DOHH2 (cell line): ENCODE results near the gene SRP68.

Experiments used
- H3F3A ChIP-seq: fragments of 200-600 bp; sonication (generic), shearing (Covaris generic); 2 replicates; pipeline ENCODE4 v1.6.0; 2016; ENCODE audit warnings: antibody characterized with exemption, mild to moderate bottlenecking; ENCODE audit not compliant: control insufficient read depth, insufficient read depth
- H3K27ac ChIP-seq: fragments of 200-600 bp; sonication (generic); 2 replicates; pipeline ENCODE4 v1.5.1; 2014; ENCODE audit warnings: low read depth, mild to moderate bottlenecking, low read length, moderate library complexity
- H3K27me3 ChIP-seq: fragments of 200-600 bp; sonication (generic); 2 replicates; pipeline ENCODE4 v1.6.1; 2014; ENCODE audit warnings: mild to moderate bottlenecking, low read length, mixed read lengths; ENCODE audit not compliant: control insufficient read depth
- H3K36me3 ChIP-seq: fragments of 200-600 bp; sonication (generic); 2 replicates; pipeline ENCODE4 v1.6.1; 2014; ENCODE audit warnings: mild to moderate bottlenecking, low read length, moderate library complexity, mixed read lengths; ENCODE audit not compliant: control insufficient read depth
- H3K4me1 ChIP-seq: fragments of 200-600 bp; sonication (generic); 2 replicates; pipeline ENCODE4 v1.6.1; 2014; ENCODE audit warnings: mild to moderate bottlenecking, low read length, mixed read lengths; ENCODE audit not compliant: control insufficient read depth
- H3K4me2 ChIP-seq: fragments of 200-600 bp; sonication (generic); 2 replicates; pipeline ENCODE4 v1.6.0; 2014; ENCODE audit warnings: mild to moderate bottlenecking, low read length, moderate library complexity
- H3K4me3 ChIP-seq: fragments of 200-600 bp; sonication (generic); 2 replicates; pipeline ENCODE4 v1.5.1; 2014; ENCODE audit warnings: mild to moderate bottlenecking, low read length, mixed read lengths
- H3K79me2 ChIP-seq: fragments of 200-600 bp; sonication (generic); 2 replicates; pipeline ENCODE4 v1.6.1; 2014; ENCODE audit warnings: mild to moderate bottlenecking, low read length, mixed read lengths; ENCODE audit not compliant: control insufficient read depth
- H3K9me2 ChIP-seq: fragments of 200-600 bp; sonication (generic); replicated peaks from 2 replicates; pipeline ENCODE4 v1.6.1; 2014; ENCODE audit warnings: mild to moderate bottlenecking, low read length, mixed read lengths; ENCODE audit not compliant: control insufficient read depth
- H3K9me3 ChIP-seq: fragments of 200-600 bp; sonication (generic); 2 replicates; pipeline ENCODE4 v1.6.1; 2014; ENCODE audit warnings: antibody characterized with exemption, low read length, mixed read lengths; ENCODE audit not compliant: control insufficient read depth, insufficient read depth
- H4K20me1 ChIP-seq: fragments of 200-600 bp; sonication (generic); 2 replicates; pipeline ENCODE4 v1.6.0; 2014; ENCODE audit warnings: low read depth, mild to moderate bottlenecking, antibody characterized with exemption, low read length, moderate library complexity; ENCODE audit not compliant: control insufficient read depth, insufficient read depth
- CTCF ChIP-seq: fragments of 200-600 bp; sonication (generic); IDR thresholded peaks from one replicate; pipeline ENCODE4 v1.5.1; 2014; ENCODE audit warnings: antibody characterized with exemption, mild to moderate bottlenecking, low read depth, low read length; ENCODE audit not compliant: poor library complexity, severe bottlenecking
- EZH2phosphoT487 ChIP-seq: fragments of 200-600 bp; sonication (generic); IDR thresholded peaks from 2 replicates; pipeline ENCODE4 v1.6.1; 2017; ENCODE audit warnings: borderline replicate concordance, mild to moderate bottlenecking, antibody characterized with exemption, low read length, moderate library complexity, mixed read lengths

The SRP68 gene

GRCh38 chr17:76008630-76009425, 63.5 kb downstream of the SRP68 start:
- Histone ChIP-seq H4K20me1 (no peaks in the 10 kb centered on the region), H3K4me3 (no peak overlapping the region), H3K9me3 (no peaks in the 10 kb centered on the region), H3K27ac (no peak overlapping the region), H3K36me3 (0 out of 2 replicates have a peak, but pooled peaks cover 3% of the 10 kb centered on the region), H3K4me1 (peaks cover under 1% of the 10 kb centered on the region; the same call in 1 of the 2 replicates), H3F3A (no peaks in the 10 kb centered on the region), H3K27me3 (no peaks in the 10 kb centered on the region), H3K79me2 (no peaks in the 10 kb centered on the region), H3K4me2 (no peak overlapping the region), H3K9me2 (no peaks in the 10 kb centered on the region)
- TF ChIP-seq EZH2phosphoT487: no peak
- no peak for TF ChIP-seq CTCF

- Histone ChIP-seq H3K9me3 (no peaks in the 10 kb centered on the region), H3K36me3 (0 out of 2 replicates have a peak, but pooled peaks cover 3% of the 10 kb centered on the region), H3K4me2 (no peak overlapping the region), H3K4me1 (no peaks in the 10 kb centered on the region), H3K4me3 (no peak overlapping the region), H3K27ac (no peak overlapping the region), H3K27me3 (no peaks in the 10 kb centered on the region), H3F3A (no peaks in the 10 kb centered on the region), H3K9me2 (no peaks in the 10 kb centered on the region), H4K20me1 (no peaks in the 10 kb centered on the region), H3K79me2 (no peaks in the 10 kb centered on the region)
- TF ChIP-seq EZH2phosphoT487: no peak
- no peak for TF ChIP-seq CTCF
Measured at GRCh38 chr17:76008208-76008607, 64.1 kb downstream of the SRP68 start.

- no peaks in the 10 kb centered on the region for H3F3A ChIP-seq
- no peak for TF ChIP-seq CTCF
- TF ChIP-seq EZH2phosphoT487: no peak
- H3K4me1 ChIP-seq: no peaks in the 10 kb centered on the region
- H3K4me2 ChIP-seq: no peak overlapping the region
- H4K20me1 ChIP-seq: no peaks in the 10 kb centered on the region
- no peak overlapping the region for H3K27ac ChIP-seq
- H3K9me3 ChIP-seq: no peaks in the 10 kb centered on the region
- 0 out of 2 replicates have a peak, but pooled peaks cover 3% of the 10 kb centered on the region for H3K36me3 ChIP-seq
- H3K79me2 ChIP-seq: no peaks in the 10 kb centered on the region
- no peaks in the 10 kb centered on the region for H3K9me2 ChIP-seq
- no peak overlapping the region for H3K4me3 ChIP-seq
- H3K27me3 ChIP-seq: no peaks in the 10 kb centered on the region
Measured at GRCh38 chr17:76007850-76008165, 64.5 kb downstream of the SRP68 start.
